Tibial nerve (tissue), 4 donors: ENCODE measurements around the gene MAD2L2. TPM values are rescaled to one million over a fixed set of nuclear protein-coding genes. Genes with fewer than 3 reads are reported as not detected.

Experiments used
- DNase-seq, 2 donors: peaks; one replicate each; pipeline ENCODE4 v3.0.0-alpha.2; 2019; ENCODE audit warnings: low spot score in 2 of 2
- H3K27ac ChIP-seq, 4 donors: fragments of 200-600 bp; sonication (generic) in 3 of 4; one replicate each; pipeline ENCODE4 v1.5.1; 2017 to 2019; ENCODE audit warnings: mild to moderate bottlenecking in 1 of 4
- H3K27me3 ChIP-seq, 2 donors: fragments of 200-600 bp; sonication (generic) in 1 of 2; one replicate each; pipeline versions ENCODE4 v1.5.1 to v1.6.0; 2017 to 2019
- H3K36me3 ChIP-seq, 3 donors: fragments of 200-600 bp; sonication (generic); one replicate each; pipeline ENCODE4 v1.5.1; 2018 to 2019
- H3K4me1 ChIP-seq, 4 donors: fragments of 200-600 bp; sonication (generic) in 3 of 4; one replicate each; pipeline ENCODE4 v1.5.1; 2017 to 2019
- H3K4me3 ChIP-seq, 4 donors: fragments of 200-600 bp; sonication (generic) in 3 of 4; one replicate each; pipeline ENCODE4 v1.5.1; 2017 to 2019; ENCODE audit warnings: mild to moderate bottlenecking in 1 of 4, moderate library complexity in 1 of 4
- H3K9me3 ChIP-seq, 4 donors: fragments of 200-600 bp; sonication (generic) in 3 of 4; one replicate each; pipeline ENCODE4 v1.5.1; 2017 to 2019
- EP300 ChIP-seq, 2 donors: sonication (generic); formaldehyde crosslinking; IDR thresholded peaks; one replicate each; pipeline ENCODE4 v1.6.1; 2017; ENCODE audit warnings: antibody characterized with exemption in 2 of 2, mild to moderate bottlenecking in 1 of 2
- POLR2A ChIP-seq, 2 donors: fragments of 450-650 bp; IDR thresholded peaks; one replicate each; pipeline ENCODE4 v1.6.1; 2017; ENCODE audit warnings: antibody characterized with exemption in 2 of 2, mild to moderate bottlenecking in 2 of 2, moderate library complexity in 2 of 2
- WGBS, 2 donors: methylation state at CpG; one replicate each; pipeline ENCODE4 v1.1.5; 2018; 5-methylcytosine and 5-hydroxymethylcytosine counted together
- total RNA-seq, 4 donors: library from RNA; depleted of rRNA; stranded (reverse); fragments of >200 nt; gene quantifications; one replicate each; pipeline ENCODE4 v1.1.0, GENCODE V29; 2016
- TF ChIP-seq, protein P1 (sequence below), 5 experiments: fragments of 200-600 bp in 3 of 5; fragments of 450-650 bp in 2 of 5; sonication (generic) in 3 of 5; IDR thresholded peaks; one replicate each; pipeline ENCODE4 v1.5.1; 2016 to 2019; ENCODE audit warnings: antibody characterized with exemption in 5 of 5, mild to moderate bottlenecking in 3 of 5, moderate library complexity in 2 of 5

The MAD2L2 gene
- total RNA-seq, 4 donors from 2014 or later, result 28.2 to 56.1 (median 32.3) TPM

DNA sequence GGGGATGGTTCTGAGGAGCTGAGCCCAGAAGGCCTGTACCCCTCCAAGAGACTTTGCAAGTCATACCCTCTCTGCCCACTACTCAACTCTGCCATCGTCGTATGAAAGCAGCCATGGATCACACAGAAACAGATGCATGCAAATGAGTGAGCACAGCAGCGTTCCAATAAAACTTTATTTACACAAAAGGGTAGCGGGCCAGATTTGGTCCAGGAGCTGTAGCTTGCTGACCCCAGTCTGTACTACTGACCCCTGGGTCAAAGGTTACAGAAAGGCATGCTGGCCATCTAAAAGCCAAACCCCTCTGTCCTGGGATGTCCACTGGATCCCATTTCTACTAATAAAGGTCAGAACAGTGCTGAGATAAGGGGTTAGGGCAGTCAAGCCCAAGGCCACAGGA is 46.2 kb upstream of the MAD2L2 start:
- 85 to 89% methylated on average over 4 of the region's 4 CpGs for WGBS, 2 donors
- H3K27ac ChIP-seq, result no peak overlapping the region
- H3K4me1 ChIP-seq, result peaks cover 0 to 31% (median 16%) of the 10 kb centered on the region in 4 donors
- no peaks in the 10 kb centered on the region for H3K9me3 ChIP-seq
- no peak for DNase-seq
- H3K36me3 ChIP-seq, result no peaks in the 10 kb centered on the region
- no peak overlapping the region for H3K4me3 ChIP-seq
- no peaks in the 10 kb centered on the region for H3K27me3 ChIP-seq
- TF ChIP-seq, protein P1, sequence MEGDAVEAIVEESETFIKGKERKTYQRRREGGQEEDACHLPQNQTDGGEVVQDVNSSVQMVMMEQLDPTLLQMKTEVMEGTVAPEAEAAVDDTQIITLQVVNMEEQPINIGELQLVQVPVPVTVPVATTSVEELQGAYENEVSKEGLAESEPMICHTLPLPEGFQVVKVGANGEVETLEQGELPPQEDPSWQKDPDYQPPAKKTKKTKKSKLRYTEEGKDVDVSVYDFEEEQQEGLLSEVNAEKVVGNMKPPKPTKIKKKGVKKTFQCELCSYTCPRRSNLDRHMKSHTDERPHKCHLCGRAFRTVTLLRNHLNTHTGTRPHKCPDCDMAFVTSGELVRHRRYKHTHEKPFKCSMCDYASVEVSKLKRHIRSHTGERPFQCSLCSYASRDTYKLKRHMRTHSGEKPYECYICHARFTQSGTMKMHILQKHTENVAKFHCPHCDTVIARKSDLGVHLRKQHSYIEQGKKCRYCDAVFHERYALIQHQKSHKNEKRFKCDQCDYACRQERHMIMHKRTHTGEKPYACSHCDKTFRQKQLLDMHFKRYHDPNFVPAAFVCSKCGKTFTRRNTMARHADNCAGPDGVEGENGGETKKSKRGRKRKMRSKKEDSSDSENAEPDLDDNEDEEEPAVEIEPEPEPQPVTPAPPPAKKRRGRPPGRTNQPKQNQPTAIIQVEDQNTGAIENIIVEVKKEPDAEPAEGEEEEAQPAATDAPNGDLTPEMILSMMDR (IDR thresholded peaks at IDR 0.05), result no peak
- no peak for TF ChIP-seq POLR2A (IDR thresholded peaks at IDR 0.05)
- TF ChIP-seq EP300 (IDR thresholded peaks at IDR 0.05), result no peak

- no peaks in the 10 kb centered on the region for H3K27me3 ChIP-seq
- H3K4me1 ChIP-seq, result peaks cover 0 to 16% (median 8%) of the 10 kb centered on the region in 4 donors
- H3K36me3 ChIP-seq, result no peaks in the 10 kb centered on the region
- no peaks in the 10 kb centered on the region for H3K9me3 ChIP-seq
- 68 to 76% methylated on average over 5 of the region's 5 CpGs for WGBS, 2 donors
- no peak overlapping the region for H3K4me3 ChIP-seq
- TF ChIP-seq POLR2A (IDR thresholded peaks at IDR 0.05) (no peak), EP300 (IDR thresholded peaks at IDR 0.05) (no peak)
- TF ChIP-seq, protein P1 (IDR thresholded peaks at IDR 0.05), result no peak
- no peak for DNase-seq
- H3K27ac ChIP-seq, result no peak overlapping the region
These were observed 44.7 kb upstream of the MAD2L2 start for GRCh38 chr1:11725616-11726015.

DNA sequence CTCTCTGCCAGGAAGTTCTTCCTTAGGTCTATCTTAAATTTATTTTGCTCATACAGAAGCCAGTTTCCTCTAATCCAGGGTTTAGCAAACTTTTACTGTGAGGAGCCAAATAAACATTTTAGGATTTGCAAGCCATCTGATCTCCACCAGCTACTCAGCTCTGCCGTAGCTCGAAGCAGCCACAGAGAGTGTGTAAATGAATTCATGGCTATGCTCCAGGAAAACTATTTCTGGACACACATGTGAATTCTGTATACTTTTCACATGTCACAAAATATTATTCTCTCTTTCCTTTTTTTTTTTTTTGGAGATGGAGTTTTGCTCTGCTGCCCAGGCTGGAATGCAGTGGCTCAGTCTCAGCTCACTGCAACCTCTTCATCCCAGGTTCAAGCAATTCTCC is 41.6 kb upstream of the MAD2L2 start:
- WGBS, 2 donors, result 24 to 44% methylated on average over 2 of the region's 2 CpGs
- no peaks in the 10 kb centered on the region for H3K9me3 ChIP-seq
- H3K27me3 ChIP-seq, result no peaks in the 10 kb centered on the region
- no peak for TF ChIP-seq POLR2A (IDR thresholded peaks at IDR 0.05)
- no peak for TF ChIP-seq EP300 (IDR thresholded peaks at IDR 0.05)
- TF ChIP-seq, protein P1 (IDR thresholded peaks at IDR 0.05), result no peak
- no peak overlapping the region for H3K27ac ChIP-seq
- no peaks in the 10 kb centered on the region for H3K36me3 ChIP-seq
- H3K4me1 ChIP-seq, result peaks cover 0 to 13% (median 0%) of the 10 kb centered on the region in 4 donors
- H3K4me3 ChIP-seq, result no peak overlapping the region
- DNase-seq, result no peak

DNA sequence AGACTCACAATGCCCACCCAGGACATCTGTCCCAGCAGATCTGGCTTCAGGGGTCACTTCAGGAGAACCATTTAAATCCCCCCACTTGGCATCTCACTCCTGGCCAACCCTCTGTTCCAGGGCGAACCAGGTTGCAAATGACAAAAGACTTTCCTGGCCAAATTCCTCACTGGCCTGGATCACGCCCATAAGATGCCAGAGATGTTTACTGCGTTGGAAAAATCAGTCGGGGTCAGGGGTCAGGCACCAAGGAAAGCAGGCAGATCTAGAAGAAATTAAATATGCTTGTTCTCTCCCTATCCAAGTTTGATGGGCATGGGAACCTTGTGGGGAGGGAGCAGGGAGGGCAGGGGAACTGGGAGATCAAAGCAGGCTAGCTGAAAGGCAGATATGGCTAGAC is 40.4 kb upstream of the MAD2L2 start:
- WGBS, 2 donors, result 68 to 70% methylated on average over 4 of the region's 4 CpGs
- H3K4me3 ChIP-seq, result no peak overlapping the region
- H3K36me3 ChIP-seq, result no peaks in the 10 kb centered on the region
- no peak overlapping the region for H3K27ac ChIP-seq
- H3K9me3 ChIP-seq, result no peaks in the 10 kb centered on the region
- no peak for TF ChIP-seq EP300 (IDR thresholded peaks at IDR 0.05)
- TF ChIP-seq POLR2A (IDR thresholded peaks at IDR 0.05), result no peak
- TF ChIP-seq, protein P1 (IDR thresholded peaks at IDR 0.05), result no peak
- DNase-seq, result no peak
- peaks cover 0 to 13% (median 0%) of the 10 kb centered on the region in 4 donors for H3K4me1 ChIP-seq
- H3K27me3 ChIP-seq, result no peaks in the 10 kb centered on the region

DNA sequence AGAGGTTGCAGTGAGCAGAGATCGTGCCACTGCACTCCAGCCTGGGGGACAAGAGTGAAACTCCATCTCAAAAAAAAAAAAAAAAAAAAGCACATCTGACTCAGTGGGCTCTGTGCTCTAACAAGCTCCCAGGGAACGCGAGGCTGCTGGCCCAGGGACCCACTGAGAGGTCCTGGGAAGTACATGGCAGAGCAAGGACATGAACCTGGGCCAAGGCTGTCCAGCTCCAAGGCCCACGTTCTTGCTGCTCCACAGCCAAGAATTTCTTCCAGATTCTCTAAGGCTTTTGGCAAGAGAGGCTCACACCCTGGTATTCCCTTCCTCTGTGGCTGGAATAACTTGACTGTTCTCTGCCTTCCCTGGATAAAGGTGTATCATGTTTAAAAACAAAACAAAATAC is 39.6 kb upstream of the MAD2L2 start:
- H3K36me3 ChIP-seq, result no peaks in the 10 kb centered on the region
- H3K4me3 ChIP-seq, result no peak overlapping the region
- WGBS, 2 donors, result 73 to 76% methylated on average over 4 of the region's 4 CpGs
- no peak for DNase-seq
- TF ChIP-seq POLR2A (IDR thresholded peaks at IDR 0.05) (no peak), EP300 (IDR thresholded peaks at IDR 0.05) (no peak)
- TF ChIP-seq, protein P1 (IDR thresholded peaks at IDR 0.05), result no peak
- no peaks in the 10 kb centered on the region for H3K9me3 ChIP-seq
- no peaks in the 10 kb centered on the region for H3K27me3 ChIP-seq
- H3K27ac ChIP-seq, result no peak overlapping the region
- peaks cover 0 to 13% (median 0%) of the 10 kb centered on the region in 4 donors for H3K4me1 ChIP-seq
